PC-9 (cell line): ENCODE measurements around the gene MMP24OS. TPM values are rescaled to one million over a fixed set of nuclear protein-coding genes. Genes with fewer than 3 reads are reported as not detected.

ENCODE experiments used
- BruUV-seq: library from RNA; stranded (reverse); fragments of 400-500 nt; replicated peaks from 2 replicates; lab custom pipeline; 2021; lab: Mats Ljungman, UMichigan
- CTCF ChIA-PET: fragments of 300-600 bp; sonication (Branson Sonifier 250); formaldehyde crosslinking; loops from one replicate; lab custom pipeline; 2022; ENCODE audit warnings: antibody characterized with exemption; lab: Charles Lee
- POLR2A ChIA-PET: fragments of 300-600 bp; sonication (Branson Sonifier 250); formaldehyde crosslinking; loops from one replicate; lab custom pipeline; 2022; ENCODE audit warnings: antibody characterized with exemption; ENCODE audit not compliant: unreplicated experiment; lab: Charles Lee
- DNase-seq, 2 experiments: peaks; one replicate each; pipeline versions ENCODE4 v3.0.0 to v3.0.0-alpha.2; 2015 to 2022; ENCODE audit warnings: mixed read lengths in 1 of 2
- H2AFZ ChIP-seq: fragments of 200-600 bp; sonication (generic); 2 replicates; pipeline ENCODE4 v1.8.1; 2017; ENCODE audit warnings: antibody characterized with exemption
- H3F3A ChIP-seq: fragments of 200-600 bp; sonication (generic); 2 replicates; pipeline ENCODE4 v1.8.1; 2017; ENCODE audit warnings: antibody characterized with exemption, mild to moderate bottlenecking, low read depth; ENCODE audit not compliant: insufficient read depth
- H3K27ac ChIP-seq: fragments of 200-600 bp; sonication (generic); 2 replicates; pipeline ENCODE4 v1.6.1; 2016; ENCODE audit warnings: mixed run types
- H3K27me3 ChIP-seq: fragments of 200-600 bp; sonication (generic); 2 replicates; pipeline ENCODE4 v1.6.1; 2016; ENCODE audit warnings: low read depth, mixed run types; ENCODE audit not compliant: insufficient read depth
- H3K36me3 ChIP-seq: fragments of 200-600 bp; sonication (generic); 2 replicates; pipeline ENCODE4 v1.6.1; 2016; ENCODE audit warnings: low read depth, mixed run types
- H3K4me1 ChIP-seq: fragments of 200-600 bp; sonication (generic); replicated peaks from 2 replicates; pipeline ENCODE4 v1.6.1; 2016; ENCODE audit warnings: mixed run types; ENCODE audit not compliant: insufficient read depth
- H3K4me2 ChIP-seq: fragments of 200-600 bp; sonication (generic); 2 replicates; pipeline ENCODE4 v1.6.1; 2017; ENCODE audit warnings: mixed run types
- H3K4me3 ChIP-seq: fragments of 200-600 bp; sonication (generic); 2 replicates; pipeline ENCODE4 v1.6.1; 2016; ENCODE audit warnings: mixed run types
- H3K79me2 ChIP-seq: fragments of 200-600 bp; sonication (generic); 2 replicates; pipeline ENCODE4 v1.6.1; 2017; ENCODE audit warnings: low read depth, mixed run types
- H3K9me2 ChIP-seq: fragments of 200-600 bp; sonication (generic); 2 replicates; pipeline ENCODE4 v1.8.1; 2017; ENCODE audit warnings: mild to moderate bottlenecking; ENCODE audit not compliant: insufficient read depth
- H3K9me3 ChIP-seq: fragments of 200-600 bp; sonication (generic); 2 replicates; pipeline ENCODE4 v1.8.1; 2016; ENCODE audit warnings: low read depth; ENCODE audit not compliant: insufficient read depth
- H4K20me1 ChIP-seq: fragments of 200-600 bp; sonication (generic); 2 replicates; pipeline ENCODE4 v1.8.1; 2017; ENCODE audit not compliant: insufficient read depth
- EZH2 ChIP-seq: fragments of 200-600 bp; sonication (generic); IDR thresholded peaks from 2 replicates; pipeline ENCODE4 v1.8.0; 2017; ENCODE audit warnings: antibody characterized with exemption, low read depth
- intact Hi-C: fragments of 100-400 bp; cut with micrococcal nuclease; formaldehyde crosslinking; loops from one replicate; pipeline ENCODE4 v1.10.0; 2022; ENCODE audit not compliant: unreplicated experiment
- total RNA-seq: library from RNA; stranded (reverse); gene quantifications from 2 replicates; pipeline ENCODE4 v1.2.3, GENCODE V29; 2021
- TF ChIP-seq, protein P1 (sequence below): fragments of 200-600 bp; sonication (generic); conservative IDR thresholded peaks from 2 replicates; pipeline ENCODE4 v1.6.1; 2017; ENCODE audit warnings: mixed run types, antibody characterized with exemption, mild to moderate bottlenecking, moderate library complexity

MMP24OS gene
- total RNA-seq, 1 experiment from 2014 or later, result 59.3 TPM

DNA sequence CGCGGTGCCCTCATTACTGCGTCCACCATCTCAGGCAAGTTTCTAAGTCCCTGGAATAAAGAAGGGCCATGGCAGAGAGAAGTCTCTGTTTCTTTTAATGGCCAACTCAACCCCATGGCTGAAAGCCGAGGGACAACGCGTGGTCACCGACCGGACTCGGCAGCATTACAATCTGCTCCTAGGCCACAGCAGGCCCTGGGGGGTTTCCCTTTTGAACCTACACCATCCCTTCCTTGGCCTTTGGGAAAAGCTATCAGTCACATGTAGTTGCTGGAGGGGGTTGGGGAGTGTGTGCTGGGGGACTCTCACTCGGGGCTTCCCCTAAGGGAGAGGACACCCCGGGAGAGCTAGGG, 25.4 kb upstream of the MMP24OS start:
- BruUV-seq, result no TSS peak
- POLR2A ChIA-PET, result interaction anchor here (0.6 kb wide), 2 partner anchors 16 to 152 kb away, joined by 3 to 8 read pairs; partner anchors contain the start of gene CEP250

DNA sequence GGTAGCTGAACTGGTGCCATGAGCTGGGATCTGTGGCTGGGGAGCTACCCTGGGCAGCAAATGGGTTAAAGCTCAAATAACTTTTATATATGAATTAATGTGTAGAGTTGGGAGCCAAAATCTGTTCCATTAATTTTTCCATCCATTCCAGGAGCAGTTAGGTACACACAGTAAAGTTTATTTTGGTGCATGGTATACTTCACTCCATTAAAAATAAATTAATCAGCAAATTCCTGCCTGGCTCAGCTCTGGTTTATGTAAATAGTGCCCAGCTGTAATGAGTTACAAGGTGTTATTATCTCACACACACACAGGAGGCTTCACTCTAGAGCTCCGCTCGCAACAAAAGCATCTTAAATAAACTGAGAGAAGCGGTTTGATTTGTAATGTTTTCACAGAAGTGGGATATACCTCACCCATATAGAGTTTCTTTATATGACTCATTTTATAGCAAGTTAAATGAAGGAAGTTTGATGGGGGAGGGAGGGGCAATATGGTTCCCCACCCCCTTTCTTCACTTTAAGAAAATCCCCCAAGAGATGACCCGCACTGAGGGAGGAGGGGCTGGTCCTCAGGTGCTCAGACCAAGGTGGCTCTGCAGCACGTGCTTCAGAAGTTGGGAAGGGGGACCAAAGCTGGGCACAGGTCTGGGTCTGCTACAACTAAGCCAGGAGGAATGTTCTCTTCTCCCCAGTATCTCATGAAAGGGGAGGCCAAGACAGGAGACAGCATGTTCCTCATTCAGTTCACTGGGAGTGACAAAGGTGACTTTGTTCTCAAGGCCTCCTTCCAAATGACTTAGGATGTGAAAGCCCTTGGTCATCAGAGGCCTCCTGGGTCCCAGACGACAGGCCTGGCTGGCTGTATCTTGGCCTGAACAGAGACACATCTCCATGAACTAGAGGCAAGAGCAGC, 24.8 kb upstream of the MMP24OS start:
- intact Hi-C loops, result loop anchor here (1.0 kb wide), 1 partner anchor 137 kb away; no protein-coding TSS in a partner anchor
- BruUV-seq, result no TSS peak

More for the DNA sequence above, 25.4 kb upstream of the MMP24OS start:
- Histone ChIP-seq H2AFZ (no peak overlapping the region), H3K27ac (peak overlapping the region; percentile 33; the same call in 1 of the 2 replicates), H3K9me2 (no peaks in the 10 kb centered on the region), H3K4me3 (no peak overlapping the region), H3K27me3 (no peaks in the 10 kb centered on the region), H3F3A (peaks cover 50% of the 10 kb centered on the region), H3K79me2 (no peaks in the 10 kb centered on the region), H3K9me3 (no peaks in the 10 kb centered on the region), H3K36me3 (no peaks in the 10 kb centered on the region), H3K4me2 (peak overlapping the region; percentile 54; the same call in 1 of the 2 replicates), H4K20me1 (no peaks in the 10 kb centered on the region), H3K4me1 (peaks cover 68% of the 10 kb centered on the region)
- TF ChIP-seq EZH2, result no peak
- TF ChIP-seq, protein P1, sequence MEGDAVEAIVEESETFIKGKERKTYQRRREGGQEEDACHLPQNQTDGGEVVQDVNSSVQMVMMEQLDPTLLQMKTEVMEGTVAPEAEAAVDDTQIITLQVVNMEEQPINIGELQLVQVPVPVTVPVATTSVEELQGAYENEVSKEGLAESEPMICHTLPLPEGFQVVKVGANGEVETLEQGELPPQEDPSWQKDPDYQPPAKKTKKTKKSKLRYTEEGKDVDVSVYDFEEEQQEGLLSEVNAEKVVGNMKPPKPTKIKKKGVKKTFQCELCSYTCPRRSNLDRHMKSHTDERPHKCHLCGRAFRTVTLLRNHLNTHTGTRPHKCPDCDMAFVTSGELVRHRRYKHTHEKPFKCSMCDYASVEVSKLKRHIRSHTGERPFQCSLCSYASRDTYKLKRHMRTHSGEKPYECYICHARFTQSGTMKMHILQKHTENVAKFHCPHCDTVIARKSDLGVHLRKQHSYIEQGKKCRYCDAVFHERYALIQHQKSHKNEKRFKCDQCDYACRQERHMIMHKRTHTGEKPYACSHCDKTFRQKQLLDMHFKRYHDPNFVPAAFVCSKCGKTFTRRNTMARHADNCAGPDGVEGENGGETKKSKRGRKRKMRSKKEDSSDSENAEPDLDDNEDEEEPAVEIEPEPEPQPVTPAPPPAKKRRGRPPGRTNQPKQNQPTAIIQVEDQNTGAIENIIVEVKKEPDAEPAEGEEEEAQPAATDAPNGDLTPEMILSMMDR, result no peak
- CTCF ChIA-PET, result interaction anchor here (0.5 to 1.2 kb wide), 6 partner anchors 14 to 361 kb away, joined by 3 to 4 read pairs (median 3); partner anchors contain the start of genes CEP250, CPNE1 and RBM12
- intact Hi-C loops, result loop anchor here (1.0 kb wide), 1 partner anchor 136 kb away; no protein-coding TSS in a partner anchor
- no peak for DNase-seq

DNA sequence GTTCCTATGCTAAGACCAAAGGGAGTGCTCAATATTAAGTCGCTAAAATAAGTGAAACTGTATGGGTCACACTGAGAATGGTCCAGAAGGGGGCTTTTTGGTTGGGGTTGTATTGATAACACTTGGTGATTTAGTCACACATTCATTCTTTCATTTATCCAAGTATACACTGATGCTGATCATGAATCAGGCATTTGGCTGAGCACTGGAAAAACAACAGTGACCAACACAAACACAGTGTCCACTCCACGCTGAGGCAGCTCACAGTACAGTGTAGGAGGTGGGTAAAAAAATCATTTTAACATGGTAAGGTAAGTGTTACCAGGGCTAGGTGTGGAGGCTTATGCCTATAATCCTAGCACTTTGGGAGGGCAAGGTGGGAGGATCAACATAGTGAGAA, 23.5 kb upstream of the MMP24OS start:
- CTCF ChIA-PET, result no interaction called here

More for the DNA sequence above, 24.8 kb upstream of the MMP24OS start:
- POLR2A ChIA-PET, result interaction anchor here (0.5 to 0.6 kb wide), 5 partner anchors 16 to 153 kb away, joined by 3 to 8 read pairs (median 3); partner anchors contain the start of gene CEP250
- Histone ChIP-seq H3K4me3 (no peak overlapping the region), H3F3A (peaks cover 45% of the 10 kb centered on the region), H2AFZ (no peak overlapping the region), H3K4me1 (peaks cover 61% of the 10 kb centered on the region), H4K20me1 (no peaks in the 10 kb centered on the region), H3K27me3 (no peaks in the 10 kb centered on the region), H3K27ac (peak overlapping the region; percentile 33; the same call in 1 of the 2 replicates), H3K9me2 (no peaks in the 10 kb centered on the region), H3K36me3 (no peaks in the 10 kb centered on the region), H3K4me2 (no peak overlapping the region), H3K79me2 (no peaks in the 10 kb centered on the region), H3K9me3 (no peaks in the 10 kb centered on the region)
- DNase-seq, result peak in 1 of 2 experiments; percentile 65
- TF ChIP-seq, protein P1, result no peak
- no peak for TF ChIP-seq EZH2
- CTCF ChIA-PET, result interaction anchor here (1.0 to 1.2 kb wide), 3 partner anchors 137 to 158 kb away, joined by 3 to 4 read pairs (median 4); no protein-coding TSS in a partner anchor

More for the DNA sequence above, 23.5 kb upstream of the MMP24OS start:
- H3K4me2 ChIP-seq, result no peak overlapping the region
- intact Hi-C loops, result no loop called here
- no peak overlapping the region for H2AFZ ChIP-seq
- no peaks in the 10 kb centered on the region for H3K36me3 ChIP-seq
- no TSS peak for BruUV-seq
- no peak overlapping the region for H3K27ac ChIP-seq
- H4K20me1 ChIP-seq, result no peaks in the 10 kb centered on the region
- POLR2A ChIA-PET, result no interaction called here
- no peaks in the 10 kb centered on the region for H3K79me2 ChIP-seq
- H3K27me3 ChIP-seq, result no peaks in the 10 kb centered on the region
- TF ChIP-seq EZH2, result no peak
- TF ChIP-seq, protein P1, result no peak
- no peaks in the 10 kb centered on the region for H3K9me2 ChIP-seq
- H3K4me3 ChIP-seq, result no peak overlapping the region
- no peak for DNase-seq
- no peaks in the 10 kb centered on the region for H3K9me3 ChIP-seq
- peaks cover 48% of the 10 kb centered on the region for H3K4me1 ChIP-seq
- H3F3A ChIP-seq, result peaks cover 34% of the 10 kb centered on the region
